IPS-NIHi7 (cell line): ENCODE results near the gene SND1.

Experiments
- DNase-seq: peaks from one replicate; pipeline ENCODE4 v3.0.0; 2012; ENCODE audit warnings: mixed read lengths; ENCODE audit errors: extremely low spot score

The SND1 gene

DNA sequence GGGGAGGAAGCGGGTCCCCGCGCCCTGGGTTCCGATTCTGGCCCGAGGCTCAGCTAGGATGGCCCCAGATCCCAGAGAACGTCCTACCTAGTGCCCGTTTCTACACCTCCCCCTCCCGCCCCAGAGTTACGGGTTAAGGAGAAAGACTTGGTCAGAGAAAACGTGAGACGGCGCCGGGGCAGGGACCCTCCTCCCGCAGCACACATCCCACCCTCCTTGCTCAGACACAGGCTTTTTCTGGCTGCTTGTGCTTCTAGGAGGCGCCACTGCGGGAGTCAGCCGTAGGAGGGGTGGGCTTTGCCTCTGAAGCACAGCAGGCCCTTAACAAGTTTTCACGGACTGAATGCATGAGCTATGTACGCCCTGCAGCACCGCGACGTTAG, 484.2 kb downstream of the SND1 start:
- DNase-seq = peak; percentile 62

DNA sequence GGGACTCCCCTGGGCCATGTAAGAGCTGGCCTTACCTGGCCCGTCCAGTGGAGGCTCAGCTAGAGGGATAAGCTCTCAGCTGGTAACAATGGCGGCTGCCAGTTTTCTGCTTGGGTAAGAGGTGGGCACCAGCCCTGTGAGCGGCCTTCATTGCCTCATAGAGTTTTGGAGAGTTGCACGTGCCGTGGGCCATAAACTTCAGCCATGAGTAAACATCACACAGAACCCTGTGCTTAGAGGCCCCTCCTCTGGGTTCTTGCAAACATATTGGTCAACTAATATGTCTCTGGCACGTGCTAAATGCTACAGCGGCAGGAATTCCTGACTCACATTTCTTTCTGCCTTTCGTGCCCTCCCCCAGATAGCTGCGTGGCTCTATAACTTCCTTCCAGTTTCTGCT, 485.2 kb downstream of the SND1 start:
- no peak for DNase-seq

DNA sequence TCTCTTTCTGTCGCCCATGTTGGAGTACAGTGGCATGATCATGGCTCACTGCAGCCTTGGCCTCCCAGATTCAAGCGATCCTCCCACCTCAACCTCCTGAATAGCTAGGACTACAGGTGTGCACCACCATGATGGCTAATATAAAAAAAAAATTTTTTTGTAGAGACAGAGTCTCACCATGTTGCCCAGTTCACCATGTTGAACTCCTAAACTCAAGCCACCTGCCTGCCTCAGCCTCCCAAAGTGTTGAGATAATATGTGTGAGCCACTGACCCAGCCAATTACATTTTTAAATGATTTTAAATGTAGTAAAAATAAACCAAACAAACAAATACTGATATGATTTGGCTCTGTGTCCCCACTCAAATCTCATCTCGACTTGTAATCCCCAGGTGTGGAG, 487.4 kb downstream of the SND1 start:
- no peak for DNase-seq

DNA sequence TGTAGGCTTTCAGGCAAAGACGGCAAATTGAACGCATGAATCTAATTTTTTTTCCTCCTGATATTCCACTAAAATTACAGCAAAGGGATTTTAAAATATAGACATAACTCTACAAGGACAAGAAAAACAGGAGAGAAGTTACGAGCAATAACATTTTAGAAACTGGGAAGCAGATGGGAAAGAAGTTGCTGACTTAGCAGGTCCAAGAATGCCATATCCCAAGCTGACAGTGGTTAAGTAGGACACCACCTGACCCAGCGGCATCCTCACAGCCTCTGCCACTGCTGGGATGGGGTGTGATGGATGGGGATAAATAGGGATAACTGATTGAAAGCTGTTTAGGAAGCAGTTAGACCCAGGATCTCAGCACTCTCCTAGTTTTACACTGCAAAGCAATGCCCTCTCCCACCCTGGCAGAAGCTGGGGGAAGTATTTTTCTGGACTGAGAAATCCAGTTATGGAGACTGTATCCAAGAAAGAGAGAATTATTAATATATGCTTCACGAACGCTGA, 489.7 kb downstream of the SND1 start:
- no peak for DNase-seq
